GM19468 (cell line): ENCODE results near the gene KLRC3.
"Not testable (repeated sequence)": the region's sequence is repeated elsewhere in the genome, so short reads cannot be mapped to it uniquely, and the experiment has no call there.

Source experiments
- ATAC-seq: cut with Tn5 transposase; IDR thresholded peaks from one replicate; pipeline ENCODE4 v1.9.1; 2021; ENCODE audit warnings: mild to moderate bottlenecking, moderate library complexity, moderate number of reproducible peaks; ENCODE audit not compliant: unreplicated experiment; ENCODE audit errors: extremely low read depth

KLRC3 gene

GRCh38 chr12:10371893-10372535, 48.4 kb downstream of the KLRC3 start:
- ATAC-seq, result not testable (repeated sequence)

DNA sequence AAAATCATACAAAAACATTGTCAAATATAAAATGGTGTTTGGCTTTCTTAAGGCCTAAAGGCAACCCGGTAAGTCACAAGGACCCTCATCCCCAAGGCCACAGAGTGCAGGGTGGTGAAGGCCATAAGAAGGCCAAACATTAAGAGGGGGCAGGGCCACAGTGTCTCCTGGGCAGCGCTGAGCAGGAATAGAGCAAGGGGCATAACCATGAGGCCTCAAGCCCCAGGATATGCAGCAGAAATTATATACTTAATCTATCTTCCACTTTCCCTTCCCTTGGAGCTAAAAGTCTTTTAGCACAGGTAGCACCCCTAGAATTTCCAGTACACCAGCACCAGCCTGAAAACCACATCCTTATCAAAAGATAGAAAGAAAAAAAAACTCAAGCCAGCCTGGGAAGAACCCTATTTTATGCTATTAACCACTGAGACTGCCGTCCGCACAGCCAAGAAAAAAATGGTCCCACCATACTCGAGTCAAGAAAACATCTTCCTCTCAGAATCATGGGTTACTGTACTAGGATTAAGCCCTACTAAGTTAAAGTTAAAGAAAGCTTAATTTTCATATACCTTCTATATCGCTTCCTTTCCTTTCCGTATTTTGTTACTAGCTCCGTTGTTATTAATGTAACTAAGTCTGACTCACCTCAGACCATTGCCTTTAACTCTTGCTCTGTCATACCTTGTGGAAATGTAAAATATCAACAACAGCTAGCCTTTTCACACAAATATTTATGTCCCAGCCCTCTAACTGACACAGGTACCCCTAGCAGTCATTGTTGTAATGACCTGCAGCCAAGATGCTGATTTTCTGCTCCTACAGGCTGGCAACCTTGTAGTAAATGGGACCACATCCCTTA, 50.6 kb downstream of the KLRC3 start:
- ATAC-seq, result no peak

- ATAC-seq, result no peak
Observed at GRCh38 chr12:10368206-10369171, 51.9 kb downstream of the KLRC3 start.

DNA sequence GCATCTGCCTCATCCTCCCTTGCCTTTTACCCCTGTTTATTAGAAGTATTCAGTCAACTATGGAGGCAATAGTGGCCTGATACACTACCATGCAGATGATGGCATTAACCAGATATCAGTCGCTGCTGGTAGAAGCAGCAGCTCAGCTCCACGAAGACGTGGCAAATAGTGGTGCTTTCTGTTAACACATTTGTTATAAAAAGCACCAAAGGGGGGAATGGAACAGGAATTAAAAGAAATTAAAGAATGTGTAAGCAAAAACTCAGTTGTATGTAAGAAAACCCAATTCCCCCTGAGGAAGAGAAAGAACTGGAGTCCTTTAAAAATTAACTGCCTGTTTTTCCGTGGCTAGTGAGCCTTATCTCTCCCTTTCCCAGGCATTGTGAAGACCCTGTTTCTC, 52.7 kb downstream of the KLRC3 start:
- ATAC-seq, result not testable (repeated sequence)

- no peak for ATAC-seq
Observed at GRCh38 chr12:10366875-10367274, 53.5 kb downstream of the KLRC3 start.

DNA sequence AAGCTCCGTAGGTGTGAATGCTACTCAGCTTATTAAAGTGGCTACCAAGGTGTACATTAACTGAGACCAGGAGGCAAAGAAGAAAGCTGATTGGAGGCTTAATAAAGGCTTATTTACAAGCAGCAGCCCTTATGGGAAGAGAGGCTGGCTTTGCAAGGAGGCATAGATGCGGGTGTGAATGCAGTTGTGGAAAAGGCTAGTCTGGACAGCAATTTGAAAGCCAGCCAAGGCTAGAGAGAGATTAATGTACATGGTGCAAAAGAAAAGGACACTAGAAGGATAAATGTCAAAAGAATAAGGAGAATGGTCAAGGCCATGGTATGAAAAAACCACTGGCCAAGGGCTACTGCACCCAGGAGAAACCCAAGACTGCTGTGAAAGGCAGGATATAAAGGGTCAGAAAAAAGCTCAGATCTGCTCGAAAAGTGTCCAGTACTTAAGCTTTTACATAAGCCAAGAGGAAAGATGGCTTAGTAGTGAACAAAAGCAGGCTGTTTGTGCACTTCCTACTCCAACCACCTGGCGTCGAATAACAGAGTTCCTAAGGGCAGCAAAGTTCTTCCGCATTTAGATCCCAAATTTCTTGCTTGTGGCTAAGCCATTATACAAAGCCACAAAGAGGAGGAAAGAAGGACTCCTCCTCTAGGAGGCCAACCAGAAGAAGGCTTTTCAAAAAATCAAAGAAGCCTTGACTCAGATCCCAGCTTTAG, 54.5 kb downstream of the KLRC3 start:
- no peak for ATAC-seq

GRCh38 chr12:10364815-10365622, 55.4 kb downstream of the KLRC3 start:
- ATAC-seq, result no peak

DNA sequence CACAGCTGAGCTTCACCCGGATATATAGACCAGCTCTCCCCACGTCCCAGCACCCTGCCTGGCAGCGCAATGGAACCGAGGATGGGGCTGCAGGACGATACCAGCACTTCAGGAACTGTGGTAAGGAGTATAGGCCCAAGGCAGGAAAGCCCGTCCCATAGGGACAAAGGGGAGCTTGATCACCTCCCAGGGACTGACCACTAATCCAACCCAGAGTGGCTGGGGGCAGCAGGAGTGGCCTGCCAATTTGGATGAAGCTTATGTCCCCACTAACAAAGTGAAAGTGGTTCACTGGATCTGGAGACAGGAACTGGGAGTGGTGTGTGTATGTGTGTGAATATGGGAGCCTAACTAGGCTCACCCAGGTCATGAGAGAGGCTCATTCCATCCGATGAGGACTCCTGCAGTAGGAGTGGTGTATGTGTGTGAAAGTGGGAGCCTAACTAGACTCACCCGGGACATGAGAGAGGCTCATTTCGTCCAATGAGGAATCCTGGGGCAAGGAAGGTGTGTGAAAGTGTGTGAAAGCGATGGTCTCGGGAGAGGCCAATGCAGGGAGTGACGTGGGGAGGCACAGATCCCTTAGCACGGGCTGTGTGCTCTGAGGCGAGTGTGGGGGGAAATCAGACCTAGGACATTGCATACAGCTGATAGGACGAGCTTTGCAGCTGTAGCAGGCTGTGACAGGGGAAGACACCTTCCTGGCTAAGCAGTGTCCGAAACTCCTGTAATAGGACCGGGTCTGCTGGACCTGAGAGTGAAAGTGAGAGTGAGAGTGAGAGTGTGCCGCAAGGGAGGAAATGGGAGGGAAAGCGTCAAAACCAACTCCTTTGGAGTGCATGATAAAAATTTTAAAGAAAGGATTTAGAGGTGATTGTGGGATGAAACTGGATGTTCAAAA, 56.2 kb downstream of the KLRC3 start:
- ATAC-seq, result peak; percentile 85

GRCh38 chr12:10363658-10363913, 56.8 kb downstream of the KLRC3 start:
- no peak for ATAC-seq

DNA sequence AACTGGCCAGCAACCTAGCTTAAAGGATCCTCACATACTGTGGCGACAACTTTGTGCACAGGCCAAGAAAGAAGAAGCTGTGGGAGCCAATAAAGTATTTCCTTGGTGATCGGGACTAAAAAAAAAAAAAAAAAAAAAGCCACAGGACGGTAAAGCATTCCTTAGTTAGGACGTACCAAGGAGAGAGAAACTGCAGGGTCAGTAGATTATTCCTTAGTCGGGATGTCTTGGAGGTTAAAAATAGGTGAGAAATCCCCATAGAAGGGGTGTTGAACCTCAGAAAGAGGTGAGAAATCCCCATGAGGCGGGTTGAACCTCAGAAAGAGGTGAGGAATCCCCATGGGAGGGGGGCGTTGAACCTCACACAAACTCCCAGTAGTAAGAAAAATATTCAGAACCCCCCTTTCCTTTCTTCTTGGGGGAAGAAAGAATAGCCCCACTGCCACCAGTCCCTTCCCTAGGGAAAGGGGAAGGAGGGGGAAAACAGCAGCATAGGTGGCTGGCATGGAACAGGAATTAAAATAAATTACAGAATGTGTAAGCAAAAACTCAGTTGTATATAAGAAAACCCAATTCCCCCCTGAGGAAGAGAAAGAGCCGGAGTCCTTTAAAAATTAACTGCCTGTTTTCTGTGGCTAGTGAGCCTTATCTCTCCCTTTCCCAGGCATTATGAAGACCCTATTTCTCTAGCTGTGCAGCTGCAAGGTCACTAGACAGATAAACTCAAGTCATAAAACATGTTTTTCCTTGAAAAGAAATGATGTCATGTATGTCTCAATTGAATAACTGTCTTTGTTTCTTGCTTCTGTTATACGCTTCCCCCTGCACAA, 57.4 kb downstream of the KLRC3 start:
- no peak for ATAC-seq

GRCh38 chr12:10362325-10362724, 58.1 kb downstream of the KLRC3 start:
- no peak for ATAC-seq
